HG03196 (cell line): ENCODE results near the gene ST3GAL6.

ENCODE experiments used
- ATAC-seq: cut with Tn5 transposase; IDR thresholded peaks from one replicate; pipeline ENCODE4 v1.9.1; 2021; ENCODE audit not compliant: unreplicated experiment

Gene ST3GAL6

GRCh38 chr3:98739266-98739665 lies 23.9 kb upstream of the ST3GAL6 start:
- ATAC-seq, result no peak

GRCh38 chr3:98740324-98740723 lies 22.8 kb upstream of the ST3GAL6 start:
- no peak for ATAC-seq

DNA sequence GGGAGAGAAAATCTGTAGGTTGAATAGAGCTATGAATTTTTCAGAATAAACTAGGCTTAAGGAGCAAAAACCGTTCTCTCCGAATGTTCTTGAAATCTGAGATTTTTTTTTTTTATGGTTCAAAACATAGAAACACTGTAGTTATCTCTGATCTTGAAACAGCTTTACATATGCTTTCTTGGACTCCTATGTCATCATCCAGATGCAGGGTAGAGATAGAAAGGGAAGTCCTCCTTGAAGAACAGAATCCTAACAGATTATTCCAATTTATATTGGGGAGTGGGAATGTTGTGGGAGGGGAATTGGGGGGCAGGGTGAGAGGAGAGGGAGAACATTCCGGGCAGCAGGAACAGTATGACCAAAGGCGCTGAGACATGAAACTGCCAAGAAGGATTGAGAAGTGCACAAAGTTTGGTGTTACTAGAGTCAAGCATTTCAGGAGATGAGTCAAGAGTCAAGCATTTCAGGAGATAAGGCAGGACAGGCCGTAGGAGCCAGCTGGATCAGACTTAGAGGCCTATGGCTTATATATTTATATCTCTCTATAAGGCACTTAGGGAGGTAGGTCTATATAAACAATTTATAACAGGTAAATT lies 21.9 kb upstream of the ST3GAL6 start:
- ATAC-seq, result no peak

DNA sequence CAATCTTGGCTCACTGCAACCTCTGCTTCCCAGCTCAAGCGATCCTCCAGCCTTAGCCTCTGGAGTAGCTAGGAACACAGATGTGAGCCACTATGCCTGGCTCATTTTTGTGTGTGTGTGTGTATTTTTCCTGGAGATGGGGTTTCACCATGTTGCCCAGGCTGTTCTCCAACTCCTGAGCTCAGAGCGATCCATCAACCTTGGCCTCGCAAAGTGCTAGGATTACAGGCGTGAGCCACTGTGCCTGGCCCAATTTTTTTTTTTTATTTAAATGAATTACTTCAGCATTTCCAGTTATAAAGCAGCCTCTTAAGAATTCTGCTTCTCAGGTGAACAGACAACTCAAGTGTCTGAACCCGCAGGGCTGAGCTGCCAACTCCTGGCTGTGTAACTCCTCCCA lies 20.1 kb upstream of the ST3GAL6 start:
- ATAC-seq, result no peak

DNA sequence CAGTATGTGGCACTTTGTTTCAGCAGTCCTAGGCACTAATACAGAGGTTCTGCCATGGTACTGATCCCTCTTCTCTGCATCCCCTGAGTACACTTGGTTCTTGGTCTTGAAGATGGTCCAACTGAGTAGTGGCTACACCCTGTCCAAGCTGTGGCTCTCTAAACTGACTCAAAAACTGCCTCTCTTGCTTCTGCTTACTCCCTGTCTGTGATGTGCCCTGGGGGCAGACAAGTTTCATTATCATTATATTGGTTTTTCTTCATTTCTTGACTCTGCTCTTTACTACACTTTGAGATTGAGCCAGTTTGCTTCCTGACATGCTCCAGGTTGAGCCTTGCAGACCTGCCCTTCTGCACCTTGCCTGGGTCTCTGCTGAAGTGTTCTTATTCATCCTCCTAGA lies 18.9 kb upstream of the ST3GAL6 start:
- no peak for ATAC-seq

DNA sequence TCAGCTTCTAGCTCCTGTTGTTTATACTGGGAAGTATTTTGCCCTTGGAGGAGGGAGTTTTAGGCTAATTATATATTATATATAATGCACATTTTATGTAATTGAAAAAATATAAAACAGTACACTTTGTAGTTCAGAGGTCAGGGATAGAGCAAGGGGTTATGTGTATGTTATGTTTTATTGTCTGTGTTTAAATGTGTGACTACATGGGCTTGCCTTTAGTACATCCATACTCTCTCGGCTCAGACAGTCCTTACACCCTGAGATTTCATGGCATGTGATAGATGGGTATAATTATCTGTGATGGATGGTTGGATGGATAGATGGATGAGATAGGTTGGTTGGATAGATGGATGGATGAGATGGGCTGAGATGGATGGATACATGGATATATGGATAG lies 17.4 kb upstream of the ST3GAL6 start:
- ATAC-seq, result no peak

DNA sequence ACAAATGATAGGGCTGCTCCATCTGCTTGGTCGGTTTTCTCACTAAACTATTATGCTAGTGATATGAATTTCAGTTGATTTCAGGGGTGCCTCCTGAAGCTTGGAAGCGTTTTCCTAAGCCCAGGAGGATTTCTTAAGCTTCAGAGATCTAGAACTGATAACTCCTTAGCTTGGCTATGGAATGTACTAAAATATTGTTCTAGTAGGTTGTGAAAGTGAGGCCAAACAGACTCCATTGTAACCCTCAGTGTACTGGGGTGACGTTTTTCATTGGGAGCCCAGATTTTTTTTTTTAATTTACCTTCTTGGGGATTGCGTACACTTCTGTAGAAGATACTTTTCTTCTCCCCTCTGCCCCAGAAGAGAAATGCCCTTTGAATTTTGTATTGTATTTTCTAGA lies 17.0 kb upstream of the ST3GAL6 start:
- no peak for ATAC-seq

DNA sequence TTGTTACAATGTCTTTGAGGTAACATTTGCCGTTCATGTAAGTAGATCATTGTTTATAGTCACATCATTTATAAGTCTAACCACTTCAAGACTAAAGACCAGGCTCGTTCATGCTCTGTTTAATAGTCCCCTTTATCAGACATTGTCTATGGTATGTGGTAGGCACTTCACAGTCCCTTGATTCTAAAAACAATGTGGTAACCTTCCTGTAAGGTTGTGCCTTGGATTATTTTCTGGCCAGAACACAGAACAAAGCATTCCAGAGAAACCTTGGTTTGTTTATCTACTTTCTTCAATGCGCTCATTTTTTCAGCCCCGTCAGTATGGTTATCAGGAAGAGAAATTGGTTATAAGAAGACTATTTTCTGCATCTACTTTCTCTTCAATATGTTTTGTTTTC lies 16.3 kb upstream of the ST3GAL6 start:
- ATAC-seq, result no peak

DNA sequence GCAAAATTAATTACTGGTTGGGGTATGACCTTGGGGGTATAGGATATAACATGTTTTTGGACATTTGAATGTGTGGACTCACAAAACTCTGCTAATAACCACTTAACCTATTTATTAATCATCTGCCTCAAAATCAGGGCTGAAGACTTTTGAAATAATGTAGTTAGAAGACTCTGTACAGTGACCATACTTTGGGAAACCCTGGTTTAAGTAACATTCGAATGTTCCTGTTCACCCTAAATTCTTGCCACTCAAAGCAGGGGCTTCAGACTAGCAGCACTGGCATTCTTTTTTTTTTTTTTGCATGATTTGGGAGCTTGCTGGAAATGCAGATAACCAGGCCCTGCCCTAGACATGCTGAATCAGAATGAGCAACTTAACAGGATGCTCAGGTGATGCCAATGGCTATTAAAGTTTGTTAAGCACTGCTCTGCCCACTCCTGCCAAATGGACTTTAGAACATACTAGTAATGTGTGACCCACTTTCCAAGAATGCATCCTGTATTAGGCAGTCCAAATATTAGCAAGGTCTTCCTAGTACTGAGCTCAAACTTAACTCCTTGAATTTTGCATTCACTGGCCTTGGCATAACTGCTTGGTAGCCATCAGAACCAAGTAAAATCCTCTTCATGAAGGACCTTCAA lies 12.7 kb upstream of the ST3GAL6 start:
- ATAC-seq, result no peak

- no peak for ATAC-seq
These were observed 8.7 kb upstream of the ST3GAL6 start for GRCh38 chr3:98754483-98754882.

DNA sequence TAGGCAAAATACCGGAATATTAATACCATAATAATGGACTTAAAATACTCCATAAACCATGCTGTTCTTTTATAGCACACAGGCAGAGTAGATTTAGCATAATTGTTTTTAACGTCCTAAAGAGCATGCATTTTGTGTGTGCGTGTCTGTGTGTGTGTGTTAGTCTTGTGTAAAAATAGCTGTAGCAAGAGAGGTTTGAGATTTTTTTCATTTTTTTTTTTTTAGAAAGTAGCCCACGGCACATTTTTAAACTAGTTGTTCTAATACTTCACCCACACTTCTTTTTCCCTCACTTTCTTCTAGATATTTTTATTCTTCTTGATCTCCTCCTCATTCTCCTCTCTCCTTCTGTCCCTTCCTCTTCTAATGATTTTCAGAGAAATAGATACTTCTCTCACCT lies 7.5 kb upstream of the ST3GAL6 start:
- ATAC-seq, result no peak

DNA sequence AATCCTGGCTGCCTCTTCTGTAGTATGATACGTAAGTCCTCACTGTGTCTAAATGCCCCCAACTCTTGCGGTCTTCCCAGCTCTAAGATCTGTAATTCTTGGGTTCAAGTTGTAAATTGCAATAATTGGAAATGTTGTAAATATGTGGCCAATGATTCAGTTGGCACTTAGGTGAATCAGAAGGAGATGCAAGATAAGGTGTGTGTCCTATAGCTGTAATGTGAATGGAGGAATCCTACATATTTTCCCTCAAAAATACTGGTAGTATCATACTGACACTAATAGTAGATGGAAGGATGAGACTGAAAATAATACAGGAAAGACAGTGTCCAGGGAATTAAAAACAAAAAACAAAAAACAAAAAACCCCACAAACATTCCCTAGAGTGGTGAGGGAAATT lies 3.5 kb upstream of the ST3GAL6 start:
- ATAC-seq, result no peak

DNA sequence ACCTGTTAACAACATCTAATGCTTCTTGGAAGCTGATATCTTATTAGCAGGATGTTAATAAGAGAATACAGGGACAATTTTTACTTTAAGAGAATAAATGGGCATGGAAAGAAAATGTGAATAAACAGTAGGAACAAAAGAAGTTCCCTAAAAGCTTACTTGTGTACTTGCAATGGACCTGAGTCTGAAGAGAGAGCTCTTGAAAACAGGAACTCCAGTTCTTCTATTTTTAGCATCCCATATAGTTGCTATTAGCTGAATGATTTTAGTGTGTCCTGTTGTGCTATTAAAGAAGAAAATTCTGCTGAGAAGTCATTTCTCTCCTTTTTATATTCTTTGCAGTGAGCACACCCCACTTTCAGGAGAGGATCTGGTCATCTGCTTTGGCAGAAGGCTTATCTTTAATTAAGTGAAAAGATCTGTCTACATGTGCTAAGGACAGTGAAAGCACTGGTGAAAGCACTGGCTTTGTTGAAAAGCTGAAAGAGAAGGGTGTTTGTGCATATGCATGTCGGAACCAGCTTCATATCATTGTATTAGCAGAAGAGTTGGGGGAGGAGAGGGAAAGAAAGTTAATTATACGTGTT lies 1.4 kb upstream of the ST3GAL6 start:
- no peak for ATAC-seq

GRCh38 chr3:98763819-98764418 lies 779 bp downstream of the ST3GAL6 start:
- ATAC-seq, result no peak

GRCh38 chr3:98764472-98764884 lies 1.3 kb downstream of the ST3GAL6 start:
- ATAC-seq, result no peak

- no peak for ATAC-seq
These were observed 2.6 kb downstream of the ST3GAL6 start for GRCh38 chr3:98765721-98766120.

- no peak for ATAC-seq
These were observed 3.8 kb downstream of the ST3GAL6 start for GRCh38 chr3:98766924-98767323.

- ATAC-seq, result no peak
These were observed 5.8 kb downstream of the ST3GAL6 start for GRCh38 chr3:98768961-98769360.

- ATAC-seq, result no peak
These were observed 6.3 kb downstream of the ST3GAL6 start for GRCh38 chr3:98769448-98769847.

- peak; percentile 65 for ATAC-seq
These were observed 7.3 kb downstream of the ST3GAL6 start for GRCh38 chr3:98770261-98771039.

GRCh38 chr3:98772022-98772421 lies 8.9 kb downstream of the ST3GAL6 start:
- no peak for ATAC-seq
